K562 (cell line): ENCODE results near the gene GATA1. TPM values are rescaled to one million over a fixed set of nuclear protein-coding genes. Genes with fewer than 3 reads are reported as not detected.

Experiments
- ATAC-seq: fragments of 200-7000 bp; cut with Tn5 transposase; 3 replicates; pipeline ENCODE4 v1.9.1; 2020; ENCODE audit warnings: moderate library complexity
- BruUV-seq: library from RNA; stranded (reverse); fragments of 400-500 nt; replicated peaks from 2 replicates; lab custom pipeline; 2021; lab: Mats Ljungman, UMichigan
- CTCF ChIA-PET: fragments of 300-600 bp; formaldehyde crosslinking; extraction: SDS; loops from one replicate; lab custom pipeline; 2021; ENCODE audit warnings: low intra/inter-chr PET ratio; lab: Yijun Ruan, JAX
- POLR2A ChIA-PET: fragments of 300-600, 350-650 bp; sonication (Branson Sonifier 250); formaldehyde crosslinking; extraction: SDS; loops from one replicate; lab custom pipeline; 2021; ENCODE audit warnings: antibody characterized with exemption, inconsistent platforms; lab: Yijun Ruan, JAX
- DNase-seq, 4 experiments: peaks; one replicate each; pipeline versions ENCODE4 v3.0.0 to v3.0.0-alpha.2; 2011 to 2018; ENCODE audit warnings: low spot score in 3 of 4, mixed read lengths in 3 of 4; ENCODE audit errors: extremely low read depth in 1 of 4
- FAIRE-seq: peaks from 2 replicates; lab custom pipeline; 2011; peaks lifted over from hg19 to GRCh38; lab: Jason Lieb, UNC
- H2AFZ ChIP-seq: 2 replicates; pipeline ENCODE4 v1.6.0; 2011; ENCODE audit warnings: low read depth, low read length, control low read depth, inconsistent platforms
- H3K27ac ChIP-seq: fragments of 200-600 bp; 3 replicates; pipeline ENCODE4 v1.8.0; 2011; ENCODE audit warnings: low read depth, mild to moderate bottlenecking, control low read depth, inconsistent platforms, low read length, moderate library complexity, mixed read lengths; ENCODE audit errors: extremely low read depth
- H3K27me3 ChIP-seq, 2 experiments: fragments of 300-600 bp in 1 of 2; 2 replicates in 1 of 2; 3 replicates in 1 of 2; pipeline versions ENCODE4 v1.6.0 to v1.8.0; 2011; ENCODE audit warnings: inconsistent platforms in 2 of 2, low read length in 2 of 2, mild to moderate bottlenecking in 1 of 2, mixed read lengths in 1 of 2, moderate library complexity in 1 of 2; ENCODE audit not compliant: control insufficient read depth in 2 of 2, insufficient read depth in 2 of 2
- H3K36me3 ChIP-seq: fragments of 300-600 bp; 3 replicates; pipeline ENCODE4 v1.8.0; 2011; ENCODE audit warnings: mild to moderate bottlenecking, low read length, inconsistent platforms; ENCODE audit not compliant: control insufficient read depth, insufficient read depth
- H3K4me1 ChIP-seq, 2 experiments: fragments of 200-600 bp in 1 of 2; replicated peaks in 1 of 2; 2 replicates in 1 of 2; 3 replicates in 1 of 2; pipeline versions ENCODE4 v1.5.1 to v1.8.0; 2011; ENCODE audit warnings: inconsistent platforms in 2 of 2, low read length in 2 of 2, mild to moderate bottlenecking in 1 of 2, mixed read lengths in 1 of 2, moderate library complexity in 1 of 2; ENCODE audit not compliant: control insufficient read depth in 2 of 2, insufficient read depth in 2 of 2
- H3K4me2 ChIP-seq: 2 replicates; pipeline ENCODE4 v1.6.1; 2011; ENCODE audit warnings: low read length, control low read depth, inconsistent platforms, mixed read lengths; ENCODE audit not compliant: insufficient read depth
- H3K4me3 ChIP-seq: fragments of 200-600 bp; sonication (generic), shearing (Covaris generic); 2 replicates; pipeline ENCODE4 v1.5.1; 2016; ENCODE audit warnings: control low read depth, inconsistent platforms
- H3K79me2 ChIP-seq: fragments of 200-600 bp; 3 replicates; pipeline ENCODE4 v1.8.0; 2011; ENCODE audit warnings: low read length, inconsistent platforms; ENCODE audit not compliant: control insufficient read depth, insufficient read depth
- H3K9ac ChIP-seq, 2 experiments: 2 replicates each; pipeline versions ENCODE4 v1.6.0 to v1.6.1; 2011; ENCODE audit warnings: low read depth in 2 of 2, low read length in 2 of 2, control low read depth in 1 of 2, inconsistent platforms in 1 of 2, mild to moderate bottlenecking in 1 of 2, mixed read lengths in 1 of 2; ENCODE audit not compliant: insufficient read depth in 1 of 2
- H3K9me1 ChIP-seq: one replicate; pipeline ENCODE4 v1.6.0; 2011; ENCODE audit warnings: inconsistent platforms, mild to moderate bottlenecking, low read length, moderate library complexity; ENCODE audit not compliant: control insufficient read depth, insufficient read depth
- H3K9me3 ChIP-seq: replicated peaks from 2 replicates; pipeline ENCODE4 v1.5.1; 2011; ENCODE audit warnings: low read depth, low read length, inconsistent platforms; ENCODE audit not compliant: control insufficient read depth, insufficient read depth
- H4K20me1 ChIP-seq: replicated peaks from 2 replicates; pipeline ENCODE4 v1.6.1; 2011; ENCODE audit warnings: low read length, inconsistent platforms, mixed read lengths; ENCODE audit not compliant: control insufficient read depth, insufficient read depth
- ARID4B ChIP-seq: sonication (generic); formaldehyde crosslinking; IDR thresholded peaks from 2 replicates; pipeline ENCODE4 v1.8.0; 2022; ENCODE audit warnings: mild to moderate bottlenecking, missing genetic modification reagents
- ARNT ChIP-seq, 2 experiments: fragments of 450-650 bp; IDR thresholded peaks; 2 replicates each; pipeline ENCODE4 v1.6.1; 2016; ENCODE audit warnings: mild to moderate bottlenecking in 1 of 2
- ATF7 ChIP-seq: fragments of 450-650 bp; IDR thresholded peaks from 2 replicates; pipeline ENCODE4 v1.7.1; 2014; ENCODE audit warnings: mild to moderate bottlenecking, moderate library complexity
- CREB5 ChIP-seq: fragments of 250-450 bp; sonication (Bioruptor Pico); IDR thresholded peaks from 2 replicates; pipeline ENCODE4 v1.5.0; 2020; ENCODE audit warnings: mild to moderate bottlenecking
- DACH1 ChIP-seq: fragments of 450-650 bp; IDR thresholded peaks from 2 replicates; pipeline ENCODE4 v1.6.1; 2018; ENCODE audit not compliant: partially characterized antibody
- HDGF ChIP-seq: fragments of 450-650 bp; IDR thresholded peaks from 2 replicates; pipeline ENCODE4 v1.6.1; 2016
- HMG20B ChIP-seq: fragments of 250-450 bp; sonication (Bioruptor Pico); IDR thresholded peaks from 2 replicates; pipeline ENCODE4 v1.5.0; 2021; ENCODE audit warnings: mild to moderate bottlenecking
- IFI16 ChIP-seq: fragments of 250-450 bp; sonication (Bioruptor Pico); IDR thresholded peaks from 2 replicates; pipeline ENCODE4 v2.1.2; 2022; ENCODE audit warnings: mild to moderate bottlenecking, inconsistent platforms
- MAZ ChIP-seq, 2 experiments: fragments of 450-650 bp in 1 of 2; sonication (generic) in 1 of 2; formaldehyde crosslinking; IDR thresholded peaks in 1 of 2; conservative IDR thresholded peaks in 1 of 2; 2 replicates each; pipeline versions ENCODE4 v1.4.0 to v1.5.0; 2020; ENCODE audit warnings: mild to moderate bottlenecking in 1 of 2, missing genetic modification reagents in 1 of 2
- MTA2 ChIP-seq: fragments of 450-650 bp; IDR thresholded peaks from 2 replicates; pipeline ENCODE4 v1.6.1; 2016; ENCODE audit warnings: low read depth
- NR2C1 ChIP-seq, 2 experiments: fragments of 450-650 bp; IDR thresholded peaks; 2 replicates each; pipeline ENCODE4 v1.6.1; 2017; ENCODE audit warnings: mild to moderate bottlenecking in 2 of 2, antibody characterized with exemption in 1 of 2, inconsistent platforms in 1 of 2, missing compliant biosample characterization in 1 of 2, missing genetic modification characterization in 1 of 2
- PATZ1 ChIP-seq: fragments of 250-450 bp; sonication (Bioruptor Pico); IDR thresholded peaks from 2 replicates; pipeline ENCODE4 v1.5.0; 2020; ENCODE audit warnings: mild to moderate bottlenecking, borderline replicate concordance
- TAL1 ChIP-seq: fragments of 450-650 bp; IDR thresholded peaks from 2 replicates; pipeline ENCODE4 v1.6.1; 2016; ENCODE audit warnings: mild to moderate bottlenecking
- ZNF143 ChIP-seq: sonication (generic); formaldehyde crosslinking; IDR thresholded peaks from 2 replicates; pipeline ENCODE4 v1.9.0; 2022; ENCODE audit warnings: mild to moderate bottlenecking, missing genetic modification reagents
- ZNF217 ChIP-seq: sonication (generic); formaldehyde crosslinking; IDR thresholded peaks from 2 replicates; pipeline ENCODE4 v1.8.0; 2022; ENCODE audit warnings: mild to moderate bottlenecking, missing genetic modification reagents
- WGBS: fragments of 100-300 bp; shearing (Covaris generic); methylation state at CpG from one replicate; pipeline ENCODE4 v1.1.6; 2016; ENCODE audit warnings: low coverage, mixed read lengths; ENCODE audit not compliant: insufficient coverage; ENCODE audit errors: missing lambda C conversion rate; 5-methylcytosine and 5-hydroxymethylcytosine counted together
- in situ Hi-C: fragments of 300-500 bp; cut with MboI; formaldehyde crosslinking; loops from 4 replicates; pipeline ENCODE4 v1.15.0; 2018; ENCODE audit warnings: inconsistent platforms, mixed read lengths
- intact Hi-C: fragments of 100-400 bp; cut with micrococcal nuclease; formaldehyde crosslinking; loops from 2 replicates; pipeline ENCODE4 v1.14.2; 2022
- polyA plus RNA-seq, 8 experiments: library from polyadenylated mRNA; depleted of rRNA in 4 of 8; stranded (reverse) in 5 of 8; unstranded in 3 of 8; fragments of >200 nt; fragmentation: Nextera tagmentation in 2 of 8; fragmentation: Illumina TruSeq in 1 of 8; extraction: Ambion mirVana in 2 of 8; extraction: Trizol in 1 of 8; gene quantifications; 2 replicates each; pipeline versions ENCODE4 v1.2.1 to v1.2.3, GENCODE V29; 2011 to 2014; ENCODE audit warnings: inconsistent platforms in 1 of 8, missing spikeins in 1 of 8
- total RNA-seq, 7 experiments: library from RNA; depleted of rRNA in 6 of 7; stranded (reverse); fragments of >200 nt in 6 of 7; fragmentation: Illumina TruSeq in 2 of 7; extraction: Trizol in 2 of 7; gene quantifications; 2 replicates each; pipeline versions ENCODE4 v1.2.1 to v1.2.3, GENCODE V29; 2011 to 2021; ENCODE audit warnings: low replicate concordance in 1 of 7

GATA1 gene
- total and polyA plus RNA-seq, 9 of the 15 experiments (the other 6 are each of a cell fraction or from before 2014, with no cell fraction given): 11.9 to 291 (median 116) TPM

GRCh38 chrX:48794340-48794910, 8.0 kb downstream of the GATA1 start:
- ChIA-PET CTCF (no interaction called here), POLR2A (interaction anchor here (0.6 to 1.0 kb wide), 2 partner anchors 117 to 177 kb away, joined by 3 to 4 read pairs; no protein-coding TSS in a partner anchor)
- Histone ChIP-seq H3K79me2 (peaks cover 39% of the 10 kb centered on the region), H3K9me1 (no peaks in the 10 kb centered on the region), H3K4me3 (no peak overlapping the region), H4K20me1 (peaks cover 4% of the 10 kb centered on the region; the same call in 1 of the 2 replicates), H3K27ac (peak overlapping the region; percentile 92), H3K27me3 (no peaks in the 10 kb centered on the region), H3K4me2 (peak overlapping the region; percentile 80), H3K9me3 (no peaks in the 10 kb centered on the region), H3K9ac (peak overlapping the region; percentile 64 to 72), H3K4me1 (peaks cover 61 to 76% of the 10 kb centered on the region in 2 experiments), H2AFZ (no peak overlapping the region), H3K36me3 (peaks cover 54% of the 10 kb centered on the region)
- ATAC-seq: peak; percentile 74
- 3% methylated on average over 10 of the region's 12 CpGs for WGBS
- in situ Hi-C loops: no loop called here
- DNase-seq: peak; percentile 55 to 85 (median 67)
- no TSS peak for BruUV-seq
- intact Hi-C loops: loop anchor here (2.0 kb wide), 1 partner anchor 58 kb away; no protein-coding TSS in a partner anchor
- FAIRE-seq: peak; percentile 95
- TF ChIP-seq MAZ (CRISPR knock-in tag; conservative IDR thresholded peaks at IDR 0.05 in 1 of 2, IDR thresholded peaks at IDR 0.05 in 1 of 2) (no peak; a peak in 1 of 4 replicates), ARNT (IDR thresholded peaks at IDR 0.05) (peak in 1 of 2 experiments; percentile 27; a peak in 1 of 4 replicates), DACH1 (no peak), ZNF217 (no peak), HDGF (0 out of 2 replicates have a peak, but pooled peaks have one; percentile 45), CREB5 (no peak), ATF7 (no peak), TAL1 (peak; percentile 83), MTA2 (peak; percentile 63), ZNF143 (0 out of 2 replicates have a peak, but pooled peaks have one; percentile 47), HMG20B (no peak), NR2C1 (IDR thresholded peaks at IDR 0.05) (no peak), NR2C1 (tag; IDR thresholded peaks at IDR 0.05) (no peak), IFI16 (no peak), ARID4B (CRISPR knock-in tag) (no peak; the same call in 1 of the 2 replicates), PATZ1 (no peak)
